ENCODE data around the gene CLTRN. TPM values are rescaled to one million over a fixed set of nuclear protein-coding genes. Genes with fewer than 3 reads are reported as not detected.

The CLTRN gene
- total RNA-seq, 3 donors from 2014 or later (not counting 1 experiment from before 2014, with no cell fraction given) = 0.28 TPM; not detected in 2

GRCh38 chrX:15696516-15696915 is 31.9 kb upstream of the CLTRN start:
- intact Hi-C loops (cut with micrococcal nuclease) = no loop called here
- ATAC-seq (no peak), DNase-seq (no peak)
- Mint-ChIP-seq H3K9me3 (no peaks in the 10 kb centered on the region), H3K4me3 (no peak overlapping the region), H3K27me3 (ENCODE audit: low read depth in 2 of 2) (no peaks in the 10 kb centered on the region), H3K4me1 (peaks cover 0 to 5% of the 10 kb centered on the region in 2 donors), H3K27ac (no peak overlapping the region), H3K36me3 (peaks cover 10% of the 10 kb centered on the region)
- Histone ChIP-seq H3K36me3 (ENCODE audit: control insufficient read depth, insufficient read depth, low read length) (no peaks in the 10 kb centered on the region), H3K27ac (ENCODE audit: low read length) (no peak overlapping the region), H3K9me3 (ENCODE audit: control insufficient read depth, insufficient read depth, low read length) (no peaks in the 10 kb centered on the region), H3K4me3 (ENCODE audit: low read length) (no peak overlapping the region), H3K4me1 (ENCODE audit: control insufficient read depth, insufficient read depth, low read length) (no peaks in the 10 kb centered on the region), H3K27me3 (ENCODE audit: control insufficient read depth, insufficient read depth, low read length) (no peaks in the 10 kb centered on the region)
- TF ChIP-seq CTCF (IDR thresholded peaks at IDR 0.05) = no peak
- 100% methylated on average over 2 of the region's 3 CpGs for WGBS (ENCODE audit: insufficient coverage)

GRCh38 chrX:15694941-15695451 is 30.4 kb upstream of the CLTRN start:
- Histone ChIP-seq H3K4me3 (ENCODE audit: low read length) (no peak overlapping the region), H3K9me3 (ENCODE audit: control insufficient read depth, insufficient read depth, low read length) (no peaks in the 10 kb centered on the region), H3K4me1 (ENCODE audit: control insufficient read depth, insufficient read depth, low read length) (no peaks in the 10 kb centered on the region), H3K36me3 (ENCODE audit: control insufficient read depth, insufficient read depth, low read length) (no peaks in the 10 kb centered on the region), H3K27ac (ENCODE audit: low read length) (no peak overlapping the region), H3K27me3 (ENCODE audit: control insufficient read depth, insufficient read depth, low read length) (no peaks in the 10 kb centered on the region)
- no peak for TF ChIP-seq CTCF (IDR thresholded peaks at IDR 0.05)
- peaks cover 0 to 5% of the 10 kb centered on the region in 2 donors for H3K4me1 Mint-ChIP-seq
- DNase-seq (no peak), ATAC-seq (no peak)
- H3K36me3 Mint-ChIP-seq = peaks cover 10% of the 10 kb centered on the region
- no peak overlapping the region for H3K4me3 Mint-ChIP-seq
- 68% methylated on average over 6 of the region's 6 CpGs for WGBS (ENCODE audit: insufficient coverage)
- intact Hi-C loops (cut with micrococcal nuclease) = no loop called here
- no peaks in the 10 kb centered on the region for H3K27me3 Mint-ChIP-seq (ENCODE audit: low read depth in 2 of 2)
- H3K9me3 Mint-ChIP-seq = no peaks in the 10 kb centered on the region
- no peak overlapping the region for H3K27ac Mint-ChIP-seq

GRCh38 chrX:15686818-15687685 is 22.4 kb upstream of the CLTRN start:
- Histone ChIP-seq H3K36me3 (ENCODE audit: control insufficient read depth, insufficient read depth, low read length) (peaks cover 4% of the 10 kb centered on the region), H3K4me1 (ENCODE audit: control insufficient read depth, insufficient read depth, low read length) (peaks cover 6% of the 10 kb centered on the region), H3K27ac (ENCODE audit: low read length) (no peak overlapping the region), H3K4me3 (ENCODE audit: low read length) (no peak overlapping the region), H3K9me3 (ENCODE audit: control insufficient read depth, insufficient read depth, low read length) (no peaks in the 10 kb centered on the region), H3K27me3 (ENCODE audit: control insufficient read depth, insufficient read depth, low read length) (no peaks in the 10 kb centered on the region)
- intact Hi-C loops (cut with micrococcal nuclease) = loop anchor here (2.0 to 5.0 kb wide), 3 partner anchors 75 to 755 kb away; partner anchors contain the start of gene ZRSR2
- ATAC-seq = peak; percentile 88 to 97 (median 96)
- peak; percentile 37 to 82 for DNase-seq
- WGBS (ENCODE audit: insufficient coverage) = 26% methylated on average over 4 of the region's 6 CpGs
- Mint-ChIP-seq H3K36me3 (no peaks in the 10 kb centered on the region), H3K4me1 (peaks cover 0 to 6% of the 10 kb centered on the region in 2 donors), H3K27ac (no peak overlapping the region), H3K27me3 (ENCODE audit: low read depth in 2 of 2) (no peaks in the 10 kb centered on the region), H3K4me3 (no peak overlapping the region), H3K9me3 (no peaks in the 10 kb centered on the region)
- TF ChIP-seq CTCF (IDR thresholded peaks at IDR 0.05) = peak; percentile 60
